ENCODE data around the gene ZNF417. TPM values are rescaled to one million over a fixed set of nuclear protein-coding genes. Genes with fewer than 3 reads are reported as not detected.

The ZNF417 gene
- total and polyA plus RNA-seq, 2 of the 13 experiments (the other 11 are each of a cell fraction or from before 2014, with no cell fraction given): 2.9 to 13.7 TPM

- TF ChIP-seq FUBP1 (CRISPR knock-in tag; IDR thresholded peaks at IDR 0.05; ENCODE audit: borderline replicate concordance) (no peak), PHF21A (CRISPR knock-in tag; IDR thresholded peaks at IDR 0.05) (peak; percentile 61; the same call in 1 of the 2 replicates), CENPT (CRISPR knock-in tag; IDR thresholded peaks at IDR 0.05; ENCODE audit: low read depth) (no peak), RCOR2 (CRISPR knock-in tag; IDR thresholded peaks at IDR 0.05) (0 out of 2 replicates have a peak, but pooled peaks have one; percentile 17), JDP2 (CRISPR knock-in tag; IDR thresholded peaks at IDR 0.05; ENCODE audit: borderline replicate concordance) (no peak), ATF7 (IDR thresholded peaks at IDR 0.05) (no peak), ATF7 (CRISPR knock-in tag; IDR thresholded peaks at IDR 0.05) (peak; percentile 45; the same call in 1 of the 2 replicates), HDAC6 (IDR thresholded peaks at IDR 0.05; ENCODE audit: low read depth, low read length) (no peak), ZNF670 (CRISPR knock-in tag; IDR thresholded peaks at IDR 0.05; ENCODE audit: borderline replicate concordance) (0 out of 2 replicates have a peak, but pooled peaks have one; percentile 51), CCAR2 (optimal IDR thresholded peaks at IDR 0.05; ENCODE audit: low read depth, low read length) (no peak), ZNF839 (CRISPR knock-in tag; IDR thresholded peaks at IDR 0.05; ENCODE audit: borderline replicate concordance) (no peak), ZNF20 (CRISPR knock-in tag; IDR thresholded peaks at IDR 0.05) (no peak), SRY (CRISPR knock-in tag; IDR thresholded peaks at IDR 0.05) (no peak), MTF2 (CRISPR knock-in tag; IDR thresholded peaks at IDR 0.05; ENCODE audit: borderline replicate concordance) (peak; percentile 64; the same call in 1 of the 2 replicates), ZNF7 (CRISPR knock-in tag; IDR thresholded peaks at IDR 0.05) (no peak), MAFG (CRISPR knock-in tag; IDR thresholded peaks at IDR 0.05) (no peak), ZNF784 (CRISPR knock-in tag; IDR thresholded peaks at IDR 0.05; ENCODE audit: borderline replicate concordance) (no peak), NONO (IDR thresholded peaks at IDR 0.05) (no peak), NONO (CRISPR knock-in tag; conservative IDR thresholded peaks at IDR 0.05) (peak; percentile 72), ZNF33B (CRISPR knock-in tag; IDR thresholded peaks at IDR 0.05) (no peak), ZNF530 (CRISPR knock-in tag; IDR thresholded peaks at IDR 0.05; ENCODE audit: low read depth) (no peak), ZNF678 (CRISPR knock-in tag; IDR thresholded peaks at IDR 0.05) (0 out of 2 replicates have a peak, but pooled peaks have one; percentile 39), THAP8 (CRISPR knock-in tag; IDR thresholded peaks at IDR 0.05; ENCODE audit: borderline replicate concordance) (no peak)
- TF ChIP-seq, protein P1, sequence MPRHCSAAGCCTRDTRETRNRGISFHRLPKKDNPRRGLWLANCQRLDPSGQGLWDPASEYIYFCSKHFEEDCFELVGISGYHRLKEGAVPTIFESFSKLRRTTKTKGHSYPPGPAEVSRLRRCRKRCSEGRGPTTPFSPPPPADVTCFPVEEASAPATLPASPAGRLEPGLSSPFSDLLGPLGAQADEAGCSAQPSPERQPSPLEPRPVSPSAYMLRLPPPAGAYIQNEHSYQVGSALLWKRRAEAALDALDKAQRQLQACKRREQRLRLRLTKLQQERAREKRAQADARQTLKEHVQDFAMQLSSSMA (CRISPR knock-in tag; IDR thresholded peaks at IDR 0.05): peak; percentile 86
- TF ChIP-seq, protein P2, sequence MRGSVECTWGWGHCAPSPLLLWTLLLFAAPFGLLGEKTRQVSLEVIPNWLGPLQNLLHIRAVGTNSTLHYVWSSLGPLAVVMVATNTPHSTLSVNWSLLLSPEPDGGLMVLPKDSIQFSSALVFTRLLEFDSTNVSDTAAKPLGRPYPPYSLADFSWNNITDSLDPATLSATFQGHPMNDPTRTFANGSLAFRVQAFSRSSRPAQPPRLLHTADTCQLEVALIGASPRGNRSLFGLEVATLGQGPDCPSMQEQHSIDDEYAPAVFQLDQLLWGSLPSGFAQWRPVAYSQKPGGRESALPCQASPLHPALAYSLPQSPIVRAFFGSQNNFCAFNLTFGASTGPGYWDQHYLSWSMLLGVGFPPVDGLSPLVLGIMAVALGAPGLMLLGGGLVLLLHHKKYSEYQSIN (CRISPR knock-in tag; IDR thresholded peaks at IDR 0.05; ENCODE audit: borderline replicate concordance): no peak
These were observed 31.2 kb upstream of the ZNF417 start, which contains the start of gene ZNF256 (continued) for GRCh38 chr19:57947419-57948134.

All from HepG2 (cell line).